ENCODE data around the gene UBE2Q2. TPM values are rescaled to one million over a fixed set of nuclear protein-coding genes. Genes with fewer than 3 reads are reported as not detected.

UBE2Q2 gene
- polyA plus RNA-seq, 1 donor (not counting 4 experiments of a cell fraction or from before 2014, with no cell fraction given): 33.9 TPM

DNA sequence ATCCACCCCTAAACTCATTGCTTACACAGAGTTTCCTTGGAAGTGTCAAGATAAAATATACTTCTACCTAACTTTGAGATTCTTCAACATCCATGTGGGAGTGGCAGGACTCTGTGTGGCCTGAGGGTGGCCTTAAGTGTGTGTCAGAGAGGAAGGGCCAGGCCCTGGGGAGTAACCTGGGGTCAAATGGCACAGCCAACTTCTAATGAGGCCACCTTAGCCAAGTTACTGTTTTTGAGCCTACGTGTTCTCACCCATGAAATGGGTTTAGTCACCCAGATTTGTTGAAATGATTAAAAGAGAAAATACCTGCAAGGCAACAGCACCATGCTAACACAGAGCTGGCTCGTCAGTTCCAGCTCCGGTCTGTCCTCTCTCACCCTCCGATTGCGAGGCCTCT lies 28.5 kb upstream of the UBE2Q2 start:
- Histone ChIP-seq H3K79me2 (ENCODE audit: control insufficient read depth, insufficient read depth, low read length) (no peaks in the 10 kb centered on the region), H3K9me1 (ENCODE audit: control insufficient read depth, extremely low read depth, insufficient read depth, low read length) (no peaks in the 10 kb centered on the region), H3K27me3 (ENCODE audit: control insufficient read depth, extremely low read depth, insufficient read depth, low read length) (no peaks in the 10 kb centered on the region), H4K20me1 (ENCODE audit: control insufficient read depth, extremely low read depth, insufficient read depth, low read length) (no peaks in the 10 kb centered on the region), H3K27ac (ENCODE audit: control insufficient read depth, insufficient read depth, low read length) (no peak overlapping the region), H3K4me3 (ENCODE audit: control insufficient read depth in 2 of 3, extremely low read depth in 1 of 3, insufficient read depth in 2 of 3, low read depth in 1 of 3, low read length in 3 of 3) (no peak overlapping the region), H2AFZ (ENCODE audit: control insufficient read depth, low read length) (no peak overlapping the region), H3K9ac (ENCODE audit: control insufficient read depth, extremely low read depth, insufficient read depth, low read length) (no peak overlapping the region), H3K4me2 (ENCODE audit: control insufficient read depth, extremely low read depth, insufficient read depth, low read depth, low read length) (no peak overlapping the region), H3K4me1 (ENCODE audit: control insufficient read depth, extremely low read depth, insufficient read depth, low read length) (no peaks in the 10 kb centered on the region), H3K36me3 (ENCODE audit: control insufficient read depth in 2 of 2, extremely low read depth in 1 of 2, insufficient read depth in 2 of 2, low read length in 2 of 2) (no peaks in the 10 kb centered on the region), H3K9me3 (ENCODE audit: control insufficient read depth, low read depth, low read length) (no peaks in the 10 kb centered on the region)
- TF ChIP-seq EZH2 (IDR thresholded peaks at IDR 0.05; ENCODE audit: low read length) (no peak), CTCF (optimal IDR thresholded peaks at IDR 0.05 in 1 of 3, IDR thresholded peaks at IDR 0.05 in 1 of 3, conservative IDR thresholded peaks at IDR 0.05 in 1 of 3; ENCODE audit: extremely low read depth in 1 of 3, insufficient read depth in 2 of 3, low read length in 3 of 3) (no peak)
- dilution Hi-C loops (cut with MboI; ENCODE audit: extremely low pct_ligation_motif_present, low sequenced_read_pairs): no loop called here
- DNase-seq (ENCODE audit: low read depth, low spot score): no peak
- FAIRE-seq: no peak

- dilution Hi-C loops (cut with MboI; ENCODE audit: extremely low pct_ligation_motif_present, low sequenced_read_pairs): no loop called here
- no peak overlapping the region for H3K4me2 ChIP-seq (ENCODE audit: control insufficient read depth, extremely low read depth, insufficient read depth, low read depth, low read length)
- TF ChIP-seq CTCF (optimal IDR thresholded peaks at IDR 0.05 in 1 of 3, IDR thresholded peaks at IDR 0.05 in 1 of 3, conservative IDR thresholded peaks at IDR 0.05 in 1 of 3; ENCODE audit: extremely low read depth in 1 of 3, insufficient read depth in 2 of 3, low read length in 3 of 3): no peak
- TF ChIP-seq EZH2 (IDR thresholded peaks at IDR 0.05; ENCODE audit: low read length): no peak
- H3K4me1 ChIP-seq (ENCODE audit: control insufficient read depth, extremely low read depth, insufficient read depth, low read length): no peaks in the 10 kb centered on the region
- no peak overlapping the region for H3K27ac ChIP-seq (ENCODE audit: control insufficient read depth, insufficient read depth, low read length)
- no peaks in the 10 kb centered on the region for H3K27me3 ChIP-seq (ENCODE audit: control insufficient read depth, extremely low read depth, insufficient read depth, low read length)
- H3K9me1 ChIP-seq (ENCODE audit: control insufficient read depth, extremely low read depth, insufficient read depth, low read length): no peaks in the 10 kb centered on the region
- H3K4me3 ChIP-seq (ENCODE audit: control insufficient read depth in 2 of 3, extremely low read depth in 1 of 3, insufficient read depth in 2 of 3, low read depth in 1 of 3, low read length in 3 of 3): no peak overlapping the region
- FAIRE-seq: no peak
- no peaks in the 10 kb centered on the region for H3K9me3 ChIP-seq (ENCODE audit: control insufficient read depth, low read depth, low read length)
- no peaks in the 10 kb centered on the region for H3K79me2 ChIP-seq (ENCODE audit: control insufficient read depth, insufficient read depth, low read length)
- no peak overlapping the region for H2AFZ ChIP-seq (ENCODE audit: control insufficient read depth, low read length)
- H4K20me1 ChIP-seq (ENCODE audit: control insufficient read depth, extremely low read depth, insufficient read depth, low read length): no peaks in the 10 kb centered on the region
- DNase-seq (ENCODE audit: low read depth, low spot score): no peak
- no peaks in the 10 kb centered on the region for H3K36me3 ChIP-seq (ENCODE audit: control insufficient read depth in 2 of 2, extremely low read depth in 1 of 2, insufficient read depth in 2 of 2, low read length in 2 of 2)
- no peak overlapping the region for H3K9ac ChIP-seq (ENCODE audit: control insufficient read depth, extremely low read depth, insufficient read depth, low read length)
These were observed 27.2 kb upstream of the UBE2Q2 start for GRCh38 chr15:75815811-75816719.

All from keratinocyte (primary cell).